ENCODE measurements around the gene TSPAN18.

- TF ChIP-seq, protein P1, sequence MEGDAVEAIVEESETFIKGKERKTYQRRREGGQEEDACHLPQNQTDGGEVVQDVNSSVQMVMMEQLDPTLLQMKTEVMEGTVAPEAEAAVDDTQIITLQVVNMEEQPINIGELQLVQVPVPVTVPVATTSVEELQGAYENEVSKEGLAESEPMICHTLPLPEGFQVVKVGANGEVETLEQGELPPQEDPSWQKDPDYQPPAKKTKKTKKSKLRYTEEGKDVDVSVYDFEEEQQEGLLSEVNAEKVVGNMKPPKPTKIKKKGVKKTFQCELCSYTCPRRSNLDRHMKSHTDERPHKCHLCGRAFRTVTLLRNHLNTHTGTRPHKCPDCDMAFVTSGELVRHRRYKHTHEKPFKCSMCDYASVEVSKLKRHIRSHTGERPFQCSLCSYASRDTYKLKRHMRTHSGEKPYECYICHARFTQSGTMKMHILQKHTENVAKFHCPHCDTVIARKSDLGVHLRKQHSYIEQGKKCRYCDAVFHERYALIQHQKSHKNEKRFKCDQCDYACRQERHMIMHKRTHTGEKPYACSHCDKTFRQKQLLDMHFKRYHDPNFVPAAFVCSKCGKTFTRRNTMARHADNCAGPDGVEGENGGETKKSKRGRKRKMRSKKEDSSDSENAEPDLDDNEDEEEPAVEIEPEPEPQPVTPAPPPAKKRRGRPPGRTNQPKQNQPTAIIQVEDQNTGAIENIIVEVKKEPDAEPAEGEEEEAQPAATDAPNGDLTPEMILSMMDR (conservative IDR thresholded peaks at IDR 0.05; ENCODE audit: low read depth, low read length), result no peak
- TF ChIP-seq EZH2 (IDR thresholded peaks at IDR 0.05; ENCODE audit: low read length, unreplicated experiment), result no peak
- no peak for TF ChIP-seq EZH2phosphoT487 (IDR thresholded peaks at IDR 0.05; ENCODE audit: borderline replicate concordance, low read length)
Observed at GRCh38 chr11:44766972-44767278, 40.2 kb downstream of the TSPAN18 start.
